GM12874 (cell line): ENCODE results near the gene SLC8A1.

Experiments used
- CTCF ChIP-seq: IDR thresholded peaks from 2 replicates; pipeline ENCODE4 v1.5.1; 2011; ENCODE audit warnings: low read depth, mild to moderate bottlenecking, control low read depth, low read length, moderate library complexity; ENCODE audit not compliant: insufficient read depth

SLC8A1 gene

GRCh38 chr2:40144022-40144421 lies 307.9 kb downstream of the SLC8A1 start:
- TF ChIP-seq CTCF: no peak

- no peak for TF ChIP-seq CTCF
Measured at GRCh38 chr2:40138314-40138713, 313.6 kb downstream of the SLC8A1 start.

- no peak for TF ChIP-seq CTCF
Measured at GRCh38 chr2:40131081-40131704, 320.7 kb downstream of the SLC8A1 start.

- TF ChIP-seq CTCF: no peak
Measured at GRCh38 chr2:40130251-40130994, 321.5 kb downstream of the SLC8A1 start.

- TF ChIP-seq CTCF: no peak
Measured at GRCh38 chr2:40129725-40130124, 322.2 kb downstream of the SLC8A1 start.

GRCh38 chr2:40128796-40129195 lies 323.1 kb downstream of the SLC8A1 start:
- no peak for TF ChIP-seq CTCF

- TF ChIP-seq CTCF: no peak
Measured at GRCh38 chr2:40127890-40128557, 323.9 kb downstream of the SLC8A1 start.
